Activated naive CD4-positive, alpha-beta T cell treated with Interleukin-2 at 50 U/mL for 16 hours (primary cell): Measurements from ENCODE around the gene CDH23.

Experiments used
- DNase-seq: peaks from one replicate; pipeline ENCODE4 v3.0.0-alpha.2; 2020

Gene CDH23

GRCh38 chr10:71696628-71697326 is 300.1 kb downstream of the CDH23 start:
- DNase-seq, result peak; percentile 69

DNA sequence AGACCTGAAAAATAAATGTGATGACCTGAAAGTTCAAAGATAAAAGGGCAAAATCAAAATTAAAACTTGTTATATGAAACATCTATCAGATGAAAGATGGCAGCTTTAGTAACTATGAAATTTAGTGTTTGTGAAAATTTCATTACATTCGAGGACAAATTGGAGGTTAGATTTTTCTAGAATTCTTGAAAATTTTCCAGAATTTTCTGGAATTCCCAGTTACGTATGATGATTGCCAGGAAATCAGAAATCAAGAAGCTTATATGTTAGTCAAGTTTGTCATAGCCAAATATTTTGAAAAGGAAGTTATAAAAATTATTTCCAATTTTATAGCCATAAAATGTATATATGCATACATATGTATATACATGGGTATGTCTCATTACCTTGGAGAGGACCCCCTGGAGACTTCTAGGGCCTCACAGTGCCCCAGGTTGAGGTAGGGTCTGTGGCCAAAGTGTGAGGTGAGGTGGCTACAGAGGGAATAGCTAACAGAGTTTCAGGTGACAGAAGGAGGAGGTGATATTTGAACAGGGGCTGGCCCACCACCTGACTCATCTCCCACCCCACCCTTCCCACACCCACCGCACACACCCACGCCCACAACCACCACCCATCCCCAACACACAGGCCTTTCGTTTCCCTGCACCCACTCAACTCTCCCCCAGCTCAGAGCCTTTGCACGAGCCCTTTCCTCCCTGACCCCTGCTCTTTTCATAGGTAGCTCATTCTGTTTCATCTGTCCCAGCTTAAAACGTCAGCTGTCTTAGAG is 301.4 kb downstream of the CDH23 start:
- DNase-seq, result peak; percentile 72

- no peak for DNase-seq
These were observed 302.0 kb downstream of the CDH23 start for GRCh38 chr10:71698737-71699136.

GRCh38 chr10:71700731-71701368 is 304.1 kb downstream of the CDH23 start:
- no peak for DNase-seq

GRCh38 chr10:71701496-71702132 is 304.9 kb downstream of the CDH23 start:
- no peak for DNase-seq

- DNase-seq, result no peak
These were observed 306.9 kb downstream of the CDH23 start for GRCh38 chr10:71703577-71703976.

DNA sequence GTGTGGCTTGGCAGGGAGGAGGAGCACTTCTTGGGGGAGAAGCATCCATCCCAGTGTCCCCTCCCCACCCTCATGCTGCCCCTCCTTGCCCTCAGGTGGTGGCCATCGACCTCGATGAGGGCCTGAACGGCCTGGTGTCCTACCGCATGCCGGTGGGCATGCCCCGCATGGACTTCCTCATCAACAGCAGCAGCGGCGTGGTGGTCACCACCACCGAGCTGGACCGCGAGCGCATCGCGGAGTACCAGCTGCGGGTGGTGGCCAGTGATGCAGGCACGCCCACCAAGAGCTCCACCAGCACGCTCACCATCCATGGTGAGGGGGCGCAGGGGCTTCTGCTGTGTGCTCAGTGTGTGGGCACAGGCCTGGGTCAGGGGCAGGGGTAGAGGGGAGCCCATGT is 308.1 kb downstream of the CDH23 start:
- no peak for DNase-seq

DNA sequence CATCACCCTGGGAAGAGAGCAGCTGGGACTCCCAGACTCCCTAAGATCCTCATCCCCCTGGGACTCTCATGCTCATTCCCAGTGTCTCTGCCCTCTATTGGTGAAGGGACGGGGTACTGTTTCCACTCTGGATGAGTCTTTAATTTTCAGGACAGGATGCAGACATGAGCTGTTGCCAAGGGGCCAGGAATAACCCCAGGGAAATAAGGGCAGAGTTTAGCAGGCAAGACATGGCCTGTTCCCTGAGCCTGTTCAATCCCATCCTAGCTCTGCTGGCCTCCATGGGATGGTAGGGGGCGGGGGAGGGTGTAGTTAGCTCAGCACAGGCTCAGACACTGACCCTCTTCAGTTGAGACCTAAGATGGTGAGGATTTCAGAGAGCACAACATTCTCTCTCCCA is 308.9 kb downstream of the CDH23 start:
- no peak for DNase-seq

- no peak for DNase-seq
These were observed 309.7 kb downstream of the CDH23 start for GRCh38 chr10:71706216-71707121.

DNA sequence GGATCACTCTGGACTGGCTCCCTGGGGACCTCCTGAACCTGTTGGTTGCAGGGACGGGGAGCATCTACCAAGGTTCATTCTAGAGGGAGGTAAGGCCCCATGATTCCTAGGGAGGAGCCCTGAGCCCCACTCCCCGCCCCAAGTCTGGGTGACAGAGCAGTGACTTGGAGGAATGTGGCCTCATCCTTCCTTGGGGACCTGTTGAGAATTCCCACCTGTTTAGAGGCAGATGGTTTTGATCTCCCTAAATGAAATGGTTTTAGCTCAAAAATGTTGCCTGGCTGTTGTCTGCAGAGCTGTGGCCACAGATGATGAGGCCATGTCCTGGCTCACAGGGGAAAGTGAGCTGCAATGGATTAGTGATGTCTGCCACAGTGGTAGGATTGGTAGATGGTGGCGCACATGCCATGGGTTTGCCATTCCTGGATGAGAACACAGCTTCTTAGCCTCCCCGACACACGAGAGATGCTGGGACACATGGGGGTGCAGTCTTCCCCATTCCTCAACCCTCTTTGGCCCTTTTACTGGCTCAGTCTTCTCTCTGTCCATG is 310.6 kb downstream of the CDH23 start:
- no peak for DNase-seq

- DNase-seq, result peak; percentile 73
These were observed 311.6 kb downstream of the CDH23 start for GRCh38 chr10:71708301-71708703.

DNA sequence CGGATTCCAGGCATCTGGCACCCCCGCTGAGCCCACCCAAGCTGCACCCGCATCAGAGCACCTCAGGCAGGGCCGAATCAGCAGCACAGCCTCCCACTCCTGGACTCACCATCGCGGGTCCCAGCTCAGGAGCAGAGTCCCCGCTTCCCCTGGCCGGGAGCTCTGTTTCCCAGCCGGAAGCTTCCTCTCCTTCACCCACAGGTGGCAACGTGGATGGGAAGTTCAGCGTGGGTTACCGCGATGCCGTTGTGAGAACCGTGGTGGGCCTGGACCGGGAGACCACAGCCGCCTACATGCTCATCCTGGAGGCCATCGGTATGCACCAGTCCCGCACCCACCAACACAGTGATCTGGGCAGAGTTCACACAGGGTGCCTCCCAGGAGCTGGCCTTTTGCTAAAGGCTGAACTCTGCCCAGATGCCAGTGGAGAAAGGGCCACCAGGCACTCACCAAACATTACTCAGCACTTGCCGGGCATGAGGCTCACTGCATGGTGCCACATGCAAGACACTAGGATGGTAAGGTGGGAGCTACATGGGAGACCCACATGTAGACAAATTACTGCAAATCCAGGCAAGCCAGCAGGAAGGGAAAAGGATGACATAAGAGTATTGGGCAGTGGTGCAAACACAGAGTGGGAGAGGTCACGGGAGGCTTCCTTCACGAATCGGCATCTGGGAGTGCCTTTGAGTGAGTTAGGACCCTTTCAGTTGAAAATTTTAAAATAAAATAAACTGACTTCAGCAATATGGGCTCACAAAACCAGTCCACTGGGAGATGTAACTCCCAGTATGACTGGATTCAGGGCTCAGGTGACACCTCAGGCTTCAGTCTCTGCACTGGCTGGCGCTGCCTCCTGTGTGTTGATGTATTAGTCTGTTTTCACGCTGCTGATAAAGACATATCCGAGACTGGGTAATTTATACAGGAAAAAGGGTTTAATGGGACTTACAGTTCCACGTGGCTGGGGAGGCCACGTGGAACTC is 312.5 kb downstream of the CDH23 start:
- no peak for DNase-seq

- DNase-seq, result no peak
These were observed 313.8 kb downstream of the CDH23 start for GRCh38 chr10:71710519-71710918.

DNA sequence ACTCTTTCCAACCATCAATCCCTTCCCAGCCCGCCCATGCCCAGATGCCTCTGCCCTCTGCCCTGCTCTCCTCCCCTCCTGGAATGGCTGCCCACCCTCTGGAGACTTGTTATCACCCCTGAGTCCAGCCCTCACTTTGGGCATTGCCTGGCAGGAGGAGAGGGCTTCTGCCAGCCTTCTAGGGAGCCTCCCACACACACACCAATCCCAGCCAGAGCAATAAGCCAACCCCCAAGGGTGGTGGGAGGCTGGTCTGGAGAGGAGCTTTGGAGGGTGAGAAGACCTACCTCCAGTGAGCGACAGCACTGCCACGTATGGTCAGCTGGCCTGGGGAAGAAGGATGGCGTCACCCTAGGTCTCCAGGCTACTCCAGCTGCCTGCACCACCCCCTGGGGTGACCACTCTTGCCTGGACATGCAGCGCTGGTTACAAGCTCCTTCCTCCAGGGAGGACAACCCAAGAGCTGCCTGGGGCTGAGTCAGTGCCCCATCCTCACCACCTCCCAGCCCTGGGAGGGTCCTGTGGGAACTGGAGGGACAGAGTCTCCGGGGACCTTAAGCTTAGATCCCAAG is 314.4 kb downstream of the CDH23 start:
- DNase-seq, result no peak

- no peak for DNase-seq
These were observed 315.4 kb downstream of the CDH23 start for GRCh38 chr10:71712170-71712569.

DNA sequence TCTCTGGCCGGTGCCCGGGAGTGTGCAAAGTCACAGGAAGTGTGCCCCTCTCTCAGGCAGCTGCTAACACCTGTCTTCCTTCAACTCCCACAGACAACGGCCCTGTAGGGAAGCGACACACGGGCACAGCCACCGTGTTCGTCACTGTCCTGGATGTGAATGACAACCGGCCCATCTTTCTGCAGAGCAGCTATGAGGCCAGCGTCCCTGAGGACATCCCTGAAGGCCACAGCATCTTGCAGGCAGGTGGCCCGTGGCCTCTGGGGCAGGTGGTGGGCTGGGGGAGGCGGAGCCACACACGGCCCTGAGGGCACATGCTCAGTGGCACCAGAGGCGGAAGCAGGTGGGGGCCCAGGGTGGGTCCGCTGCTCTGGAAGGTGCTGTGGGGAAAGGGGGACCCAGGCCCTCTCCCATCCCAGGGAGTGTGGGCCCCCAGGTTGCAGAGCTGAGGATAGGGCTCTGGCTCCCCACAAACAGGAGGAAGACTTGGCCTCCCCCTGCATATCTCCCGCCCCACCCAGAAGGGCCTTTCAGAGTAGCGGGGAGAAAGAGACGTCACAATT is 315.9 kb downstream of the CDH23 start:
- no peak for DNase-seq

DNA sequence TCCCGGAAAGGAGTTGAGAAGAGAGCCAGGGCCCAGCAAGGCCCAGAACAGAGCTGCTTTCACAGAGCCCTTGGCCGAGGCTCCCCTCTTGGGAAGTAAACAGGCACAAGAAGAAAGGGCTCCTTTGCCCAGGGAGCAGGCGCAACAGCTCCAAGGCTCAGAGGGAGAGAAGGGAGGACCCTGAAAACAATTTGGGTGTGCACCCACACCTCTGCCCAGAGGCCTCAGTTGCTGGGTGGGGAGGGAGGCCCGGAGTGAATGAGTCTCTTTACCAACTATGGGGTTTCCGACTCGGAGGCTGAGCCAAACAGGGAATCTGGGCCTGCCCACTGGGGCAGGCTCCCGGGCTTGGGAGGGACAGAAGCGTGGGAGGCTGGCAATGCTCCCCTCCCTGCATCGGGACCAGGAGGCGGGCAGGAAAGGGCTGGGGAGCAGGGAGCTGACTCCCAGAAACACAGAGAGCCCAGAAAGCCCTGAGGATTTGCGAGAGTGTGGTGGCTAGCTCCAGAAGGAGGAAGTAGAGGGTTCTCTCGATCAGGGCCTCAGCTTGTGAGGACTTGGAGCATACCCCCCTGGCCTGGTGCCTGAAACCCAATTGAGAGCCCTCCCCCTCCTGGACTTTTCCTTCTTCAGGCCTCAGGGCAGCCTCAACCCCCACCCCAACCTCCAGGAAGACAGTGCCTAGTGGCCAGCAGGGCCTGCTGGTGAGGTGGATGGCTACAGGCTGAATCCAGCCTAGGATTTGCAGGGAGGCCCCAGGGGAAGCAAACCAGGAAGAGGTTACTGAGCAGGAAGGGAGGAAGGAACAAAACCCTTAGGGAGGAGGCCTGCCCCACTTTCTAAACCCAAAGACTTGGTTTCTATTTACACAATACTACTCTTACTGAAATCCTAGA is 316.7 kb downstream of the CDH23 start:
- peak; percentile 32 for DNase-seq

DNA sequence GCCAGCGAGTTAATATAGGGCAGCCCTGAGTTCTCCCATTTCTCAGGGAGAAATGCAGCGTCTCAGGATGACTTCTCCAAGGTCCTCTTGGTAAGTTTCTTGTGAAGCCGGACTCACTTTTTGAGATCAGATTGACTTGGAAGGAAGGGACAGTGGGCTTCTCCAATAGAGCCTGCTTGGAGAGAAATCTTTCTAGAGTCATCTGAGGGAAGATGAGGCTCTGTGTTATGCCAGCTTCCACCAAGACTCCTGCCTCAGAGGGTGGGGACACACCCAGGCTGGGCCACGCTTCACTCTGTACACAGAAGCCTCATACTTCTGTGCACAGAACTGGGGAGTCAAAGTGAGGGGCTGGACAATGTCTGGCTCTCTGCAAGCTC is 317.3 kb downstream of the CDH23 start:
- no peak for DNase-seq

- DNase-seq, result no peak
These were observed 317.9 kb downstream of the CDH23 start for GRCh38 chr10:71714592-71714991.
